ENCODE results near the gene SLC17A7. TPM values are rescaled to one million over a fixed set of nuclear protein-coding genes. Genes with fewer than 3 reads are reported as not detected.

SLC17A7 gene
- total RNA-seq, 2 donors from 2014 or later = 0.22 to 0.33 TPM

DNA sequence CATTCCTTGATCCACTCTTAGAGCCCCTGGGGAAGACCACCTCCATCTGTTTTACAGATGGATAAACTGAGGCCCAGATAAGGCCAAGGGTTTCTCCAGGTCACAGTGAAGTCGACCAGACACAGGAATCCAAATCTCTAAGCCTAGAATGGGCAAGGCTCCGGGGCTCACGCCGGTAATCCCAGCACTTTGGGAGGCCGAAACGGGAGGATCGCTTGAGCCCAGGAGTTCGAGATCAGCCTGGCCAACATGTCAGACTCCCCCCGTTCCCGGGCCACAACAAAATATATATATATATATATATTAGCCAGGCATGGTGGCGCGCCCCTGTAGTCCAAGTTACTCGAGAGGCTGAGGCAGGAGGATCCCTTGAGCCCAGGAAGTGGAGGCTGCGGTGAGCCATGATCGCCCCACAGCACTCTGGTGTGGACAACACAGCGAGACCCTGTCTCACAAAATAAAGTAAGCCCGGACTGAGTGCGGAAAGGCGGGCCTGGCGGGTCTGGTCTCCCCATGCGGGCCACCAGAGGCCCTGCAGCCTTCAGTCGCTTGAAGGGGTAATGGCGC, 45.5 kb upstream of the SLC17A7 start:
- H3K27ac Mint-ChIP-seq = no peak overlapping the region
- H3K4me1 Mint-ChIP-seq = peaks cover 9% of the 10 kb centered on the region
- H3K4me3 Mint-ChIP-seq = peak overlapping the region; percentile 99
- Histone ChIP-seq H3K9ac (ENCODE audit: extremely low read depth, low read length, poor library complexity, severe bottlenecking) (no peak overlapping the region), H3K4me1 (ENCODE audit: control insufficient read depth, insufficient read depth, low read length) (peaks cover 6% of the 10 kb centered on the region), H3K27ac (ENCODE audit: low read depth, low read length) (no peak overlapping the region), H3K36me3 (ENCODE audit: control insufficient read depth, insufficient read depth, low read length) (peaks cover 36% of the 10 kb centered on the region), H3K27me3 (ENCODE audit: control insufficient read depth, insufficient read depth, low read length, poor library complexity, severe bottlenecking) (no peaks in the 10 kb centered on the region), H3K4me3 (ENCODE audit: low read length) (no peak overlapping the region), H3K9me3 (ENCODE audit: control insufficient read depth, low read length) (no peaks in the 10 kb centered on the region)
- no peaks in the 10 kb centered on the region for H3K9me3 Mint-ChIP-seq
- peak; percentile 50 for TF ChIP-seq CTCF (conservative IDR thresholded peaks at IDR 0.05)
- no peak for DNase-seq
- no peaks in the 10 kb centered on the region for H3K27me3 Mint-ChIP-seq (ENCODE audit: insufficient read depth)
- 52 to 62% methylated on average over 8 to 21 of the region's 23 CpGs for WGBS, 2 experiments (ENCODE audit: insufficient coverage in 1 of 2, insufficient read length in 1 of 2)
- peaks cover 42% of the 10 kb centered on the region for H3K36me3 Mint-ChIP-seq (ENCODE audit: low read depth)

DNA sequence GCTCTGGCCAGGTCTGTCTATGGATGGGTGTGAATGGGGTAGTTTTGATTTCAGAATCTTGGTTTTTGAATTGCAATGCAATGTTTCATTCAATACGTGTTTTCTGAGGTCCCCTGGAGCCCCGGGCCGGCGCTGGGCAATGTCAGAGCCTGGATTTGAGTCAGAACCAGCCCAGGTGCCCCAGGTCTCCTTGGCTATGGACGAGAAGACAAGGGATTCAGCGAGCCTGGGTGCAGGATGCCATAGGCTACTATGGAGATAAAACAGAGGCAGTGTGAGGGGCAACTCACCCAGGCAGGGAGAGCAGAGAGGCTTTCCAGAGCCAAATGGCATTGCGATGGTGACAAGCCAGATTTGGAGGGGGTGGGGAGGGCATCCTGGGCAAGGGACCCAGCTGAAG, 44.9 kb upstream of the SLC17A7 start:
- Histone ChIP-seq H3K4me1 (ENCODE audit: control insufficient read depth, insufficient read depth, low read length) (peaks cover 6% of the 10 kb centered on the region), H3K9ac (ENCODE audit: extremely low read depth, low read length, poor library complexity, severe bottlenecking) (no peak overlapping the region), H3K36me3 (ENCODE audit: control insufficient read depth, insufficient read depth, low read length) (peaks cover 31% of the 10 kb centered on the region), H3K27ac (ENCODE audit: low read depth, low read length) (no peak overlapping the region), H3K9me3 (ENCODE audit: control insufficient read depth, low read length) (no peaks in the 10 kb centered on the region), H3K4me3 (ENCODE audit: low read length) (no peak overlapping the region), H3K27me3 (ENCODE audit: control insufficient read depth, insufficient read depth, low read length, poor library complexity, severe bottlenecking) (no peaks in the 10 kb centered on the region)
- Mint-ChIP-seq H3K4me1 (peaks cover 9% of the 10 kb centered on the region), H3K27ac (no peak overlapping the region), H3K4me3 (no peak overlapping the region), H3K36me3 (ENCODE audit: low read depth) (peaks cover 37% of the 10 kb centered on the region), H3K9me3 (no peaks in the 10 kb centered on the region), H3K27me3 (ENCODE audit: insufficient read depth) (no peaks in the 10 kb centered on the region)
- TF ChIP-seq CTCF (conservative IDR thresholded peaks at IDR 0.05) = no peak
- no peak for DNase-seq
- 95 to 96% methylated on average over 7 of the region's 7 CpGs for WGBS, 2 experiments (ENCODE audit: insufficient coverage in 1 of 2, insufficient read length in 1 of 2)

GRCh38 chr19:49481020-49481683, 39.8 kb upstream of the SLC17A7 start:
- H3K9me3 Mint-ChIP-seq = peaks cover 2% of the 10 kb centered on the region
- H3K27ac ChIP-seq (ENCODE audit: low read depth, low read length) = no peak overlapping the region
- WGBS, 2 experiments (ENCODE audit: insufficient coverage in 1 of 2, insufficient read length in 1 of 2) = 88 to 94% methylated on average over 3 to 6 of the region's 7 CpGs
- no peaks in the 10 kb centered on the region for H3K4me1 ChIP-seq (ENCODE audit: control insufficient read depth, insufficient read depth, low read length)
- no peak overlapping the region for H3K4me3 Mint-ChIP-seq
- no peak overlapping the region for H3K4me3 ChIP-seq (ENCODE audit: low read length)
- H3K9me3 ChIP-seq (ENCODE audit: control insufficient read depth, low read length) = no peaks in the 10 kb centered on the region
- no peak overlapping the region for H3K9ac ChIP-seq (ENCODE audit: extremely low read depth, low read length, poor library complexity, severe bottlenecking)
- H3K27ac Mint-ChIP-seq = peak overlapping the region; percentile 58
- TF ChIP-seq CTCF (conservative IDR thresholded peaks at IDR 0.05) = no peak
- no peaks in the 10 kb centered on the region for H3K27me3 ChIP-seq (ENCODE audit: control insufficient read depth, insufficient read depth, low read length, poor library complexity, severe bottlenecking)
- H3K27me3 Mint-ChIP-seq (ENCODE audit: insufficient read depth) = no peaks in the 10 kb centered on the region
- DNase-seq = no peak
- H3K36me3 ChIP-seq (ENCODE audit: control insufficient read depth, insufficient read depth, low read length) = no peaks in the 10 kb centered on the region
- H3K36me3 Mint-ChIP-seq (ENCODE audit: low read depth) = no peaks in the 10 kb centered on the region
- H3K4me1 Mint-ChIP-seq = peaks cover 2% of the 10 kb centered on the region
